ENCODE results near the gene RAET1G. TPM values are rescaled to one million over a fixed set of nuclear protein-coding genes. Genes with fewer than 3 reads are reported as not detected.
"Not testable (repeated sequence)": the region's sequence is repeated elsewhere in the genome, so short reads cannot be mapped to it uniquely, and the experiment has no call there.

Gene RAET1G
- total and polyA plus RNA-seq, 9 of the 15 experiments (the other 6 are each of a cell fraction or from before 2014, with no cell fraction given) = 0.11 TPM; not detected in 8

- H3K4me3 ChIP-seq; H3K9ac ChIP-seq (ENCODE audit: insufficient read depth in 1 of 2, low read depth in 2 of 2, low read length in 2 of 2); in situ Hi-C loops (cut with MboI); H3K36me3 ChIP-seq (ENCODE audit: control insufficient read depth, insufficient read depth, low read length); FAIRE-seq; H3K9me3 ChIP-seq (replicated peaks; ENCODE audit: control insufficient read depth, insufficient read depth, low read depth, low read length); ATAC-seq; intact Hi-C loops (cut with micrococcal nuclease); H3K9me1 ChIP-seq (ENCODE audit: control insufficient read depth, insufficient read depth, low read length); H3K27ac ChIP-seq (ENCODE audit: extremely low read depth, low read depth, low read length); H3K79me2 ChIP-seq (ENCODE audit: control insufficient read depth, insufficient read depth, low read length); DNase-seq (ENCODE audit: extremely low read depth in 1 of 4, low spot score in 3 of 4); H2AFZ ChIP-seq (ENCODE audit: low read depth, low read length); H3K4me2 ChIP-seq (ENCODE audit: insufficient read depth, low read length); H4K20me1 ChIP-seq (replicated peaks; ENCODE audit: control insufficient read depth, insufficient read depth, low read length); BruUV-seq (replicated peaks): not testable (repeated sequence)
- Histone ChIP-seq H3K4me1 (replicated peaks in 1 of 2; ENCODE audit: control insufficient read depth in 2 of 2, insufficient read depth in 2 of 2, low read length in 2 of 2) (peaks cover 9 to 21% of the 10 kb centered on the region in 2 experiments; a peak in 4 of 5 replicates), H3K27me3 (ENCODE audit: control insufficient read depth in 2 of 2, insufficient read depth in 2 of 2, low read length in 2 of 2) (peaks cover 11 to 13% of the 10 kb centered on the region in 2 experiments; a peak in 4 of 5 replicates)
- TF ChIP-seq RFX1 (IDR thresholded peaks at IDR 0.05) = peak; percentile 13; the same call in 1 of the 2 replicates
- TF ChIP-seq ZNF121 (CRISPR knock-in tag; conservative IDR thresholded peaks at IDR 0.05) = peak; percentile 53; the same call in 1 of the 2 replicates
- WGBS (ENCODE audit: insufficient coverage, low coverage, missing lambda C conversion rate) = 4% methylated on average over 2 of the region's 4 CpGs
- CTCF ChIA-PET (ENCODE audit: low intra/inter-chr PET ratio) = interaction anchor here (0.6 kb wide), 1 partner anchor 436 kb away, joined by 3 read pairs; no protein-coding TSS in a partner anchor
- POLR2A ChIA-PET = interaction anchor here (1.0 kb wide), 1 partner anchor 51 kb away, joined by 3 read pairs; no protein-coding TSS in a partner anchor
Measured at GRCh38 chr6:149959806-149960205, 36.9 kb upstream of the RAET1G start.

- H3K27ac ChIP-seq (ENCODE audit: extremely low read depth, low read depth, low read length); H3K9ac ChIP-seq (ENCODE audit: insufficient read depth in 1 of 2, low read depth in 2 of 2, low read length in 2 of 2); in situ Hi-C loops (cut with MboI); H4K20me1 ChIP-seq (replicated peaks; ENCODE audit: control insufficient read depth, insufficient read depth, low read length); CTCF ChIA-PET (ENCODE audit: low intra/inter-chr PET ratio); FAIRE-seq; H3K4me2 ChIP-seq (ENCODE audit: insufficient read depth, low read length); ATAC-seq; H3K79me2 ChIP-seq (ENCODE audit: control insufficient read depth, insufficient read depth, low read length); H3K9me1 ChIP-seq (ENCODE audit: control insufficient read depth, insufficient read depth, low read length); H3K9me3 ChIP-seq (replicated peaks; ENCODE audit: control insufficient read depth, insufficient read depth, low read depth, low read length); H2AFZ ChIP-seq (ENCODE audit: low read depth, low read length); H3K4me3 ChIP-seq; H3K36me3 ChIP-seq (ENCODE audit: control insufficient read depth, insufficient read depth, low read length); DNase-seq (ENCODE audit: extremely low read depth in 1 of 4, low spot score in 3 of 4); intact Hi-C loops (cut with micrococcal nuclease); BruUV-seq (replicated peaks): not testable (repeated sequence)
- H3K4me1 ChIP-seq (replicated peaks in 1 of 2; ENCODE audit: control insufficient read depth in 2 of 2, insufficient read depth in 2 of 2, low read length in 2 of 2) = peaks cover 5 to 12% of the 10 kb centered on the region in 2 experiments; a peak in 4 of 5 replicates
- WGBS (ENCODE audit: insufficient coverage, low coverage, missing lambda C conversion rate) = 9% methylated on average over 3 of the region's 3 CpGs
- POLR2A ChIA-PET = interaction anchor here (0.6 kb wide), 1 partner anchor 45 kb away, joined by 3 read pairs; no protein-coding TSS in a partner anchor
- peaks cover 11 to 13% of the 10 kb centered on the region in 2 experiments; a peak in 4 of 5 replicates for H3K27me3 ChIP-seq (ENCODE audit: control insufficient read depth in 2 of 2, insufficient read depth in 2 of 2, low read length in 2 of 2)
Measured at GRCh38 chr6:149958124-149958523, 35.2 kb upstream of the RAET1G start.
